ENCODE data around the gene RFX3. TPM values are rescaled to one million over a fixed set of nuclear protein-coding genes. Genes with fewer than 3 reads are reported as not detected.

Gene RFX3
- total and polyA plus RNA-seq, 2 of the 13 experiments (the other 11 are each of a cell fraction or from before 2014, with no cell fraction given): 2.7 to 5.3 TPM

DNA sequence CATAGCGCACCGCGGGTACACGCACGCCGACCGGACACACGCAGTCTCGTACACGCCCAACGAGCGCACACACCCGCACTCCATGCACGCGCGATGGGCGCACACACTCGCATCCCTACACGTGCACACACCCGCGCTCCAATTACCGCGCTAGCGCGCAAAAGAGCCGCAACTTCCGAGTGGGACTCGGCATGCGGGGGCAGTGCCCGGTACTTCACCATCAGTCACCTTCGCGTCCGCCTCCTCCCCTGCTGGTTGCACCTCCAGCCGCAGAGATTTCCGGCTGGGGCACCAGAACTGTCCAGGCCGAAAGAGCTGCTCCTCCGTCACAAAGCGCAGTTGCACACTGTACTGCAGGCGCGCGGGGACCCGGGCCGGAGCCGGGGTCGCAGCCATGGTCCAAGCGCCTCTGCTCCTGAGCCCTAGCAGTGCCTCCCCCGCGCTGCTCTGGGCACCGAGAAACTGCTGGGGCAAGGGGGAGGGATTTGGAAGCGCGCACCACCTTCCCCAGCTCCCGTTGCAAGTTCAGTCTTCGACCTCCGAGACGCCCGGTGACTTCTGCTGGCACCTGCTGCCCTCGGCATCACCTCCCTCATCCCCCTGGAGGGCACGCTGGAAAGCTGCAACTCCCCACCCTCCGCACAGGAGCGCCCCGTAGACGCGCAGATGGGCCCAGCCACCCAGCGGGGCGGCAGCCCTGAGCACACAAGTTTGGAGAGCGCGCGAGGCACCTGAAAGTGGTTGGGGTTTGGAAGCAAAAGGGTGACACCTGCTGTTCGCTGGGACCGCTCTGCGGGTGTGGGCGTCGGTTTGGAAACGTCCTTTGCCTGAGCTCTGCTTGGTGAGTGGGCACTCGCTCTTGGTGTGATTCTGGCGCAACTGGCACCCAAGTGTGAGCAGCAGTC lies 344.5 kb downstream of the RFX3 start (continued):
- TF ChIP-seq FOSL2 (CRISPR knock-in tag; IDR thresholded peaks at IDR 0.05) (peak; percentile 28; the same call in 1 of the 2 replicates), ZNF652 (CRISPR knock-in tag; IDR thresholded peaks at IDR 0.05; ENCODE audit: borderline replicate concordance, low read depth) (no peak), SNRNP70 (IDR thresholded peaks at IDR 0.05; ENCODE audit: low read depth, low read length) (no peak), EHMT2 (IDR thresholded peaks at IDR 0.05; ENCODE audit: borderline replicate concordance, low read depth, low read length) (no peak), MAF1 (CRISPR knock-in tag; IDR thresholded peaks at IDR 0.05; ENCODE audit: borderline replicate concordance) (no peak), PAF1 (CRISPR knock-in tag; IDR thresholded peaks at IDR 0.05) (no peak), PRPF4 (IDR thresholded peaks at IDR 0.05; ENCODE audit: low read depth, low read length, poor library complexity, severe bottlenecking) (no peak), SMAD9 (CRISPR knock-in tag; IDR thresholded peaks at IDR 0.05) (no peak), KMT2B (CRISPR knock-in tag; IDR thresholded peaks at IDR 0.05) (0 out of 2 replicates have a peak, but pooled peaks have one; percentile 25), ZNF276 (CRISPR knock-in tag; IDR thresholded peaks at IDR 0.05; ENCODE audit: low read depth) (no peak), ZSCAN30 (CRISPR knock-in tag; IDR thresholded peaks at IDR 0.05) (no peak), ZFP82 (CRISPR knock-in tag; IDR thresholded peaks at IDR 0.05; ENCODE audit: borderline replicate concordance) (no peak), ZNF224 (CRISPR knock-in tag; IDR thresholded peaks at IDR 0.05) (0 out of 2 replicates have a peak, but pooled peaks have one; percentile 54), RELA (CRISPR knock-in tag; IDR thresholded peaks at IDR 0.05) (no peak), GABPA (IDR thresholded peaks at IDR 0.05; ENCODE audit: low read depth, low read length) (no peak), GABPA (CRISPR knock-in tag; IDR thresholded peaks at IDR 0.05; ENCODE audit: low read depth) (no peak), ZNF772 (CRISPR knock-in tag; IDR thresholded peaks at IDR 0.05) (peak; percentile 21; the same call in 1 of the 2 replicates), ZNF136 (CRISPR knock-in tag; IDR thresholded peaks at IDR 0.05; ENCODE audit: low read depth) (no peak), ZNF572 (CRISPR knock-in tag; IDR thresholded peaks at IDR 0.05) (no peak), HDAC6 (IDR thresholded peaks at IDR 0.05; ENCODE audit: low read depth, low read length) (no peak), FOXK2 (IDR thresholded peaks at IDR 0.05) (no peak), ZFP36L1 (CRISPR knock-in tag; IDR thresholded peaks at IDR 0.05) (no peak)
- TF ChIP-seq, protein P1, sequence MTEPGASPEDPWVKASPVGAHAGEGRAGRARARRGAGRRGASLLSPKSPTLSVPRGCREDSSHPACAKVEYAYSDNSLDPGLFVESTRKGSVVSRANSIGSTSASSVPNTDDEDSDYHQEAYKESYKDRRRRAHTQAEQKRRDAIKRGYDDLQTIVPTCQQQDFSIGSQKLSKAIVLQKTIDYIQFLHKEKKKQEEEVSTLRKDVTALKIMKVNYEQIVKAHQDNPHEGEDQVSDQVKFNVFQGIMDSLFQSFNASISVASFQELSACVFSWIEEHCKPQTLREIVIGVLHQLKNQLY (CRISPR knock-in tag; IDR thresholded peaks at IDR 0.05): no peak
- TF ChIP-seq, protein P2, sequence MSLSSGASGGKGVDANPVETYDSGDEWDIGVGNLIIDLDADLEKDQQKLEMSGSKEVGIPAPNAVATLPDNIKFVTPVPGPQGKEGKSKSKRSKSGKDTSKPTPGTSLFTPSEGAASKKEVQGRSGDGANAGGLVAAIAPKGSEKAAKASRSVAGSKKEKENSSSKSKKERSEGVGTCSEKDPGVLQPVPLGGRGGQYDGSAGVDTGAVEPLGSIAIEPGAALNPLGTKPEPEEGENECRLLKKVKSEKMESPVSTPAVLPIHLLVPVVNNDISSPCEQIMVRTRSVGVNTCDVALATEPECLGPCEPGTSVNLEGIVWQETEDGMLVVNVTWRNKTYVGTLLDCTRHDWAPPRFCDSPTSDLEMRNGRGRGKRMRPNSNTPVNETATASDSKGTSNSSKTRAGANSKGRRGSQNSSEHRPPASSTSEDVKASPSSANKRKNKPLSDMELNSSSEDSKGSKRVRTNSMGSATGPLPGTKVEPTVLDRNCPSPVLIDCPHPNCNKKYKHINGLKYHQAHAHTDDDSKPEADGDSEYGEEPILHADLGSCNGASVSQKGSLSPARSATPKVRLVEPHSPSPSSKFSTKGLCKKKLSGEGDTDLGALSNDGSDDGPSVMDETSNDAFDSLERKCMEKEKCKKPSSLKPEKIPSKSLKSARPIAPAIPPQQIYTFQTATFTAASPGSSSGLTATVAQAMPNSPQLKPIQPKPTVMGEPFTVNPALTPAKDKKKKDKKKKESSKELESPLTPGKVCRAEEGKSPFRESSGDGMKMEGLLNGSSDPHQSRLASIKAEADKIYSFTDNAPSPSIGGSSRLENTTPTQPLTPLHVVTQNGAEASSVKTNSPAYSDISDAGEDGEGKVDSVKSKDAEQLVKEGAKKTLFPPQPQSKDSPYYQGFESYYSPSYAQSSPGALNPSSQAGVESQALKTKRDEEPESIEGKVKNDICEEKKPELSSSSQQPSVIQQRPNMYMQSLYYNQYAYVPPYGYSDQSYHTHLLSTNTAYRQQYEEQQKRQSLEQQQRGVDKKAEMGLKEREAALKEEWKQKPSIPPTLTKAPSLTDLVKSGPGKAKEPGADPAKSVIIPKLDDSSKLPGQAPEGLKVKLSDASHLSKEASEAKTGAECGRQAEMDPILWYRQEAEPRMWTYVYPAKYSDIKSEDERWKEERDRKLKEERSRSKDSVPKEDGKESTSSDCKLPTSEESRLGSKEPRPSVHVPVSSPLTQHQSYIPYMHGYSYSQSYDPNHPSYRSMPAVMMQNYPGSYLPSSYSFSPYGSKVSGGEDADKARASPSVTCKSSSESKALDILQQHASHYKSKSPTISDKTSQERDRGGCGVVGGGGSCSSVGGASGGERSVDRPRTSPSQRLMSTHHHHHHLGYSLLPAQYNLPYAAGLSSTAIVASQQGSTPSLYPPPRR (CRISPR knock-in tag; IDR thresholded peaks at IDR 0.05; ENCODE audit: borderline replicate concordance): no peak

Data from HepG2 (cell line).